NB4 (cell line): ENCODE results near the gene COL4A2.

Experiments
- DNase-seq: peaks from one replicate; pipeline ENCODE4 v3.0.0; 2010; ENCODE audit warnings: low read depth
- H3K4me3 ChIP-seq: one replicate; pipeline ENCODE4 v1.5.1; 2011; ENCODE audit warnings: mild to moderate bottlenecking, low read depth, low read length, moderate library complexity
- MAX ChIP-seq: IDR thresholded peaks from 2 replicates; pipeline ENCODE4 v1.6.1; 2011; ENCODE audit warnings: low read depth, low read length
- MYC ChIP-seq: IDR thresholded peaks from 2 replicates; pipeline ENCODE4 v1.6.1; 2011; ENCODE audit warnings: low read depth, low read length
- POLR2A ChIP-seq: IDR thresholded peaks from 2 replicates; pipeline ENCODE4 v1.6.1; 2011; ENCODE audit warnings: mild to moderate bottlenecking; ENCODE audit not compliant: insufficient read length; ENCODE audit errors: extremely low read depth
- TF ChIP-seq, protein P1 (sequence below): IDR thresholded peaks from one replicate; pipeline ENCODE4 v1.5.1; 2012; ENCODE audit warnings: low read depth, low read length

Gene COL4A2

GRCh38 chr13:110471156-110471832, 164.2 kb downstream of the COL4A2 start:
- peak; percentile 46 for DNase-seq
- TF ChIP-seq MYC (no peak), POLR2A (no peak), MAX (no peak)
- TF ChIP-seq, protein P1, sequence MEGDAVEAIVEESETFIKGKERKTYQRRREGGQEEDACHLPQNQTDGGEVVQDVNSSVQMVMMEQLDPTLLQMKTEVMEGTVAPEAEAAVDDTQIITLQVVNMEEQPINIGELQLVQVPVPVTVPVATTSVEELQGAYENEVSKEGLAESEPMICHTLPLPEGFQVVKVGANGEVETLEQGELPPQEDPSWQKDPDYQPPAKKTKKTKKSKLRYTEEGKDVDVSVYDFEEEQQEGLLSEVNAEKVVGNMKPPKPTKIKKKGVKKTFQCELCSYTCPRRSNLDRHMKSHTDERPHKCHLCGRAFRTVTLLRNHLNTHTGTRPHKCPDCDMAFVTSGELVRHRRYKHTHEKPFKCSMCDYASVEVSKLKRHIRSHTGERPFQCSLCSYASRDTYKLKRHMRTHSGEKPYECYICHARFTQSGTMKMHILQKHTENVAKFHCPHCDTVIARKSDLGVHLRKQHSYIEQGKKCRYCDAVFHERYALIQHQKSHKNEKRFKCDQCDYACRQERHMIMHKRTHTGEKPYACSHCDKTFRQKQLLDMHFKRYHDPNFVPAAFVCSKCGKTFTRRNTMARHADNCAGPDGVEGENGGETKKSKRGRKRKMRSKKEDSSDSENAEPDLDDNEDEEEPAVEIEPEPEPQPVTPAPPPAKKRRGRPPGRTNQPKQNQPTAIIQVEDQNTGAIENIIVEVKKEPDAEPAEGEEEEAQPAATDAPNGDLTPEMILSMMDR, result no peak
- no peak overlapping the region for H3K4me3 ChIP-seq

GRCh38 chr13:110471833-110472162, 164.7 kb downstream of the COL4A2 start:
- H3K4me3 ChIP-seq, result no peak overlapping the region
- peak; percentile 86 for DNase-seq
- TF ChIP-seq, protein P1, result no peak
- no peak for TF ChIP-seq POLR2A
- TF ChIP-seq MYC, result peak; percentile 63
- peak; percentile 72; the same call in 1 of the 2 replicates for TF ChIP-seq MAX

DNA sequence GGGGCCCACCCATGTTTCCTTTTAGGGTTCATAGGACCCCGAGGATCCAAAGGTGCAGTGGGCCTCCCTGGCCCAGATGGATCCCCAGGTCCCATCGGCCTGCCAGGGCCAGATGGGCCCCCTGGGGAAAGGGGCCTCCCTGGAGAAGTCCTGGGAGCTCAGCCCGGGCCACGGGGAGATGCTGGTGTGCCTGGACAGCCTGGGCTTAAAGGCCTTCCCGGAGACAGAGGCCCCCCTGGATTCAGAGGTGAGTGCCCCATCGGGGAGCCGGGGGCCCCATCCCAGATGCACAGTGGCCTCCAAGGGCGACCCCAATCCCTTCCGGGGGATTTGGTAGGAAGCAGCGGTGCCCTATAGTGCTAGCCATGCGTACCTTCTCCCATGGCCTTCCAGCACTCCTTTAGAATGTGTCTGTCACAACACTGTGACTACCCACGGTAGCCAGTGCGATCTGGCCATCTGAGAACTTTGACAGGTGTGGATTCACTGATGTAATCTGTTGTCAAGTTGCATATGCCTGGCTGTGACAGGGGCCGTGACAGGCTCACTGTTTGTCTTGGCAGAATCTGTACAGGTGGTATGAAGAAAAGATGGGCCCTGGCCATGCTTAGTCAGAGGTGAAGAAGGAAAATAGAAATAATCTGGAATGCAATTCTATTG, 165.9 kb downstream of the COL4A2 start:
- TF ChIP-seq, protein P1, result no peak
- TF ChIP-seq MAX (no peak), POLR2A (no peak), MYC (no peak)
- no peak overlapping the region for H3K4me3 ChIP-seq
- DNase-seq, result no peak

GRCh38 chr13:110474713-110475112, 167.6 kb downstream of the COL4A2 start:
- TF ChIP-seq, protein P1, result no peak
- no peak for TF ChIP-seq POLR2A
- no peak for TF ChIP-seq MYC
- TF ChIP-seq MAX, result no peak
- H3K4me3 ChIP-seq, result no peak overlapping the region
- DNase-seq, result no peak

- no peak for DNase-seq
- no peak for TF ChIP-seq MAX
- no peak for TF ChIP-seq MYC
- no peak for TF ChIP-seq POLR2A
- TF ChIP-seq, protein P1, result no peak
- no peak overlapping the region for H3K4me3 ChIP-seq
Observed at GRCh38 chr13:110475117-110475516, 168.0 kb downstream of the COL4A2 start.

GRCh38 chr13:110475550-110476219, 168.6 kb downstream of the COL4A2 start:
- DNase-seq, result no peak
- TF ChIP-seq POLR2A (no peak), MYC (no peak), MAX (no peak)
- TF ChIP-seq, protein P1, result no peak
- H3K4me3 ChIP-seq, result no peak overlapping the region
